Endodermal cell (in vitro differentiated cells): Measurements from ENCODE around the gene DTNA. TPM values are rescaled to one million over a fixed set of nuclear protein-coding genes. Genes with fewer than 3 reads are reported as not detected.

ENCODE experiments used
- DNase-seq: peaks from one replicate; pipeline ENCODE4 v3.0.0-alpha.2; 2017
- H3K27ac ChIP-seq: 2 replicates; pipeline ENCODE4 v1.5.1; 2013; ENCODE audit warnings: mild to moderate bottlenecking, low read depth, low read length, moderate library complexity
- H3K27me3 ChIP-seq: 2 replicates; pipeline ENCODE4 v1.6.1; 2013; ENCODE audit warnings: mild to moderate bottlenecking, low read length, moderate library complexity; ENCODE audit not compliant: insufficient read depth, control insufficient read depth, poor library complexity, severe bottlenecking
- H3K36me3 ChIP-seq: 2 replicates; pipeline ENCODE4 v1.7.0; 2013; ENCODE audit warnings: mild to moderate bottlenecking, low read length, moderate library complexity; ENCODE audit not compliant: control insufficient read depth, insufficient read depth
- H3K4me1 ChIP-seq: one replicate; pipeline ENCODE4 v1.7.0; 2013; ENCODE audit warnings: low read length; ENCODE audit not compliant: control insufficient read depth, insufficient read depth
- H3K4me3 ChIP-seq: 2 replicates; pipeline ENCODE4 v1.5.1; 2013; ENCODE audit warnings: mild to moderate bottlenecking, low read length, moderate library complexity
- H3K9ac ChIP-seq: 2 replicates; pipeline ENCODE4 v1.6.1; 2013; ENCODE audit warnings: mild to moderate bottlenecking, low read length, moderate library complexity; ENCODE audit not compliant: poor library complexity, severe bottlenecking; ENCODE audit errors: extremely low read depth
- H3K9me3 ChIP-seq: 2 replicates; pipeline ENCODE4 v1.6.1; 2013; ENCODE audit warnings: mild to moderate bottlenecking, low read length, moderate library complexity; ENCODE audit not compliant: control insufficient read depth
- H3K27ac Mint-ChIP-seq: 2 replicates; pipeline ENCODE4 v1.8.0; 2020; ENCODE audit warnings: mixed read lengths
- H3K27me3 Mint-ChIP-seq: 2 replicates; pipeline ENCODE4 v1.8.0; 2021; ENCODE audit warnings: mild to moderate bottlenecking, mixed read lengths; ENCODE audit not compliant: insufficient read depth
- H3K36me3 Mint-ChIP-seq: 2 replicates; pipeline ENCODE4 v1.8.0; 2020; ENCODE audit warnings: low read depth, mixed read lengths
- H3K4me1 Mint-ChIP-seq: 2 replicates; pipeline ENCODE4 v1.8.0; 2020; ENCODE audit warnings: mixed read lengths
- H3K4me3 Mint-ChIP-seq: 2 replicates; pipeline ENCODE4 v1.8.0; 2020; ENCODE audit warnings: mild to moderate bottlenecking, moderate library complexity, mixed read lengths
- H3K9me3 Mint-ChIP-seq: 2 replicates; pipeline ENCODE4 v1.8.0; 2020; ENCODE audit warnings: mild to moderate bottlenecking, mixed read lengths
- CTCF ChIP-seq: fragments of 200-600 bp; sonication (generic); conservative IDR thresholded peaks from 2 replicates; pipeline ENCODE4 v1.5.0; 2021; ENCODE audit warnings: antibody characterized with exemption, mild to moderate bottlenecking
- WGBS, 2 experiments: methylation state at CpG; one replicate each; pipeline versions ENCODE4 v1.1.5 to v1.1.7; 2013; ENCODE audit warnings: missing lambda C conversion rate in 2 of 2, mixed read lengths in 1 of 2; ENCODE audit not compliant: insufficient coverage in 1 of 2, insufficient read length in 1 of 2; 5-methylcytosine and 5-hydroxymethylcytosine counted together
- total RNA-seq, 2 donors: library from RNA; stranded (reverse); fragmentation: NEBNext Ultra II Directional in 1 of 2; extraction: Animal tissue kit (Norgen Biotek cat#: 25700) in 1 of 2; gene quantifications; 2 replicates in 1 of 2; 3 replicates in 1 of 2; pipeline ENCODE4 v1.2.1, GENCODE V29; 2021

Gene DTNA
- total RNA-seq, 2 donors from 2014 or later, result 45.6 to 51.6 TPM

GRCh38 chr18:34840256-34840826 lies 130.2 kb downstream of the DTNA start:
- no peak for TF ChIP-seq CTCF
- H3K27ac Mint-ChIP-seq, result no peak overlapping the region

GRCh38 chr18:34841891-34842290 lies 131.8 kb downstream of the DTNA start:
- H3K36me3 ChIP-seq, result no peaks in the 10 kb centered on the region
- H3K27ac ChIP-seq, result no peak overlapping the region
- Mint-ChIP-seq H3K9me3 (peaks cover 16% of the 10 kb centered on the region), H3K4me1 (peaks cover 12% of the 10 kb centered on the region), H3K27me3 (no peaks in the 10 kb centered on the region), H3K36me3 (peaks cover 8% of the 10 kb centered on the region), H3K4me3 (no peak overlapping the region), H3K27ac (no peak overlapping the region)
- H3K27me3 ChIP-seq, result no peaks in the 10 kb centered on the region
- H3K9ac ChIP-seq, result no peak overlapping the region
- no peak for DNase-seq
- no peaks in the 10 kb centered on the region for H3K4me1 ChIP-seq
- no peak overlapping the region for H3K4me3 ChIP-seq
- no peak for TF ChIP-seq CTCF
- peaks cover 15% of the 10 kb centered on the region for H3K9me3 ChIP-seq

More at GRCh38 chr18:34840256-34840826, 130.2 kb downstream of the DTNA start:
- Histone ChIP-seq H3K4me1 (no peaks in the 10 kb centered on the region), H3K9me3 (peaks cover 11% of the 10 kb centered on the region), H3K4me3 (no peak overlapping the region), H3K27ac (no peak overlapping the region), H3K9ac (no peak overlapping the region), H3K36me3 (no peaks in the 10 kb centered on the region), H3K27me3 (no peaks in the 10 kb centered on the region)
- peaks cover 12% of the 10 kb centered on the region for H3K4me1 Mint-ChIP-seq
- WGBS, 2 experiments, result 85 to 100% methylated on average over 1 to 2 of the region's 2 CpGs
- DNase-seq, result no peak
- peaks cover 2% of the 10 kb centered on the region for H3K36me3 Mint-ChIP-seq
- H3K27me3 Mint-ChIP-seq, result no peaks in the 10 kb centered on the region
- no peak overlapping the region for H3K4me3 Mint-ChIP-seq
- H3K9me3 Mint-ChIP-seq, result peaks cover 15% of the 10 kb centered on the region

- Histone ChIP-seq H3K27ac (no peak overlapping the region), H3K27me3 (no peaks in the 10 kb centered on the region), H3K36me3 (no peaks in the 10 kb centered on the region), H3K9me3 (peaks cover 23% of the 10 kb centered on the region), H3K4me1 (no peaks in the 10 kb centered on the region), H3K9ac (no peak overlapping the region), H3K4me3 (no peak overlapping the region)
- Mint-ChIP-seq H3K27ac (no peak overlapping the region), H3K4me3 (no peak overlapping the region), H3K9me3 (peaks cover 19% of the 10 kb centered on the region), H3K36me3 (peaks cover 20% of the 10 kb centered on the region), H3K27me3 (no peaks in the 10 kb centered on the region), H3K4me1 (peaks cover 9% of the 10 kb centered on the region)
- WGBS, 2 experiments, result 88% methylated on average over 1 of the region's 1 CpG; no CpG with 5 or more reads in 1 of the 2 experiments
- TF ChIP-seq CTCF, result no peak
- no peak for DNase-seq
Measured at GRCh38 chr18:34844072-34844471, 134.0 kb downstream of the DTNA start.
